Mesothelial cell of epicardium (in vitro differentiated cells): ENCODE measurements around the gene FHIT. TPM values are rescaled to one million over a fixed set of nuclear protein-coding genes. Genes with fewer than 3 reads are reported as not detected.

ENCODE experiments used
- DNase-seq, 2 experiments: peaks; one replicate each; pipeline ENCODE4 v3.0.0; 2021; ENCODE audit warnings: low spot score in 2 of 2; ENCODE audit not compliant: unreplicated experiment in 2 of 2
- H3K27ac Mint-ChIP-seq: 2 replicates; pipeline ENCODE4 v1.8.0; 2021; ENCODE audit warnings: mixed read lengths
- H3K27me3 Mint-ChIP-seq: 2 replicates; pipeline ENCODE4 v1.8.0; 2021; ENCODE audit warnings: low read depth, mixed read lengths
- H3K36me3 Mint-ChIP-seq: 2 replicates; pipeline ENCODE4 v1.8.0; 2021; ENCODE audit warnings: mixed read lengths
- H3K4me1 Mint-ChIP-seq: 2 replicates; pipeline ENCODE4 v1.8.0; 2021; ENCODE audit warnings: mixed read lengths
- H3K4me3 Mint-ChIP-seq: 2 replicates; pipeline ENCODE4 v1.8.0; 2021; ENCODE audit warnings: mild to moderate bottlenecking, moderate library complexity, mixed read lengths
- H3K9me3 Mint-ChIP-seq: 2 replicates; pipeline ENCODE4 v1.8.0; 2021; ENCODE audit warnings: mixed read lengths
- total RNA-seq: library from RNA; stranded (reverse); gene quantifications from 3 replicates; pipeline ENCODE4 v1.2.1, GENCODE V29; 2021
- TF ChIP-seq, protein P1 (sequence below): fragments of 200-600 bp; sonication (generic); IDR thresholded peaks from one replicate; pipeline ENCODE4 v1.5.0; 2021; ENCODE audit warnings: antibody characterized with exemption; ENCODE audit not compliant: unreplicated experiment

Gene FHIT
- total RNA-seq, 1 donor from 2014 or later, result 10.7 TPM

DNA sequence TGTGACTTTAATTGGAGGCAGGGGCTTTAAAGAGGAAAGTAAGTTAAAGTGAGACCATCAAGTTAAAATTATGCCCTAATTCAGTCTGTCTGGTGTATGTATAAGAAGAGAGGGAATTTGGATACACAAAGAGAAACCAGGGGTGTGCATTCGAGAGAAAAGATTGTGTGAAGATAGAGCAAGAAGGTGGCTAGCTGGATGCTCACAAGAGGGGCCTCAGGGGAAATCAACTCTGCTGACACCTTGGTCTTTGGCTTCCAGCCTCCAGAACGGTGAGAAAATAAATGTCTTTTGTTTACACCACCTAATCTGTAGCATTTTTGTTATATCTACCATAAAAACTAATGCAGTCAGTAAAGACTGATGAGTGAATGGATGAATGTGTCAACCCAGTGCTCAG lies 1294.1 kb downstream of the FHIT start:
- no peak for DNase-seq
- Mint-ChIP-seq H3K9me3 (peaks cover 18% of the 10 kb centered on the region), H3K4me3 (no peak overlapping the region), H3K4me1 (peaks cover 3% of the 10 kb centered on the region), H3K27ac (no peak overlapping the region), H3K27me3 (peaks cover 24% of the 10 kb centered on the region), H3K36me3 (peaks cover 7% of the 10 kb centered on the region)
- TF ChIP-seq, protein P1, sequence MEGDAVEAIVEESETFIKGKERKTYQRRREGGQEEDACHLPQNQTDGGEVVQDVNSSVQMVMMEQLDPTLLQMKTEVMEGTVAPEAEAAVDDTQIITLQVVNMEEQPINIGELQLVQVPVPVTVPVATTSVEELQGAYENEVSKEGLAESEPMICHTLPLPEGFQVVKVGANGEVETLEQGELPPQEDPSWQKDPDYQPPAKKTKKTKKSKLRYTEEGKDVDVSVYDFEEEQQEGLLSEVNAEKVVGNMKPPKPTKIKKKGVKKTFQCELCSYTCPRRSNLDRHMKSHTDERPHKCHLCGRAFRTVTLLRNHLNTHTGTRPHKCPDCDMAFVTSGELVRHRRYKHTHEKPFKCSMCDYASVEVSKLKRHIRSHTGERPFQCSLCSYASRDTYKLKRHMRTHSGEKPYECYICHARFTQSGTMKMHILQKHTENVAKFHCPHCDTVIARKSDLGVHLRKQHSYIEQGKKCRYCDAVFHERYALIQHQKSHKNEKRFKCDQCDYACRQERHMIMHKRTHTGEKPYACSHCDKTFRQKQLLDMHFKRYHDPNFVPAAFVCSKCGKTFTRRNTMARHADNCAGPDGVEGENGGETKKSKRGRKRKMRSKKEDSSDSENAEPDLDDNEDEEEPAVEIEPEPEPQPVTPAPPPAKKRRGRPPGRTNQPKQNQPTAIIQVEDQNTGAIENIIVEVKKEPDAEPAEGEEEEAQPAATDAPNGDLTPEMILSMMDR, result no peak

DNA sequence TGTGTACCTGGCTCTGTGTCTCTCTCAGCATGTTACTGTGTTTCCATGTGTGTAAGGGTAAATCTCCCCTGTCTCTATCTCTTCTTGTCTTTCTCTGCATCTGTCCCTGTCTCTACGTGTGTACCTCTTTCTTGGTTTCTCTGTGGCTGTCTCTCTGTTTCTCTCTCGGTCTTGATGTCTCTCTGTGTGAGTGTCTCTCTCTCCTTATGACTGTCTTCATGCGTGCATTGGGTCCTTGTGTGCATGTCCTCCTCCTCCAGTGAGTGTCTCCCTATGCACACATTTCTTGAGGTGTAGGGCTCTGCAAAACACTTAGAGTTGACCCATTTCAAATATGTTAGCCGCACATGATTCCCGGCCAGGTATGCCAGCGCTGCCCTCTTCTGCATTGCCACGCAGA lies 1298.1 kb downstream of the FHIT start:
- Mint-ChIP-seq H3K9me3 (peaks cover 4% of the 10 kb centered on the region), H3K4me3 (no peak overlapping the region), H3K27me3 (peaks cover 34% of the 10 kb centered on the region), H3K36me3 (no peaks in the 10 kb centered on the region), H3K4me1 (no peaks in the 10 kb centered on the region), H3K27ac (no peak overlapping the region)
- TF ChIP-seq, protein P1, result no peak
- DNase-seq, result no peak

DNA sequence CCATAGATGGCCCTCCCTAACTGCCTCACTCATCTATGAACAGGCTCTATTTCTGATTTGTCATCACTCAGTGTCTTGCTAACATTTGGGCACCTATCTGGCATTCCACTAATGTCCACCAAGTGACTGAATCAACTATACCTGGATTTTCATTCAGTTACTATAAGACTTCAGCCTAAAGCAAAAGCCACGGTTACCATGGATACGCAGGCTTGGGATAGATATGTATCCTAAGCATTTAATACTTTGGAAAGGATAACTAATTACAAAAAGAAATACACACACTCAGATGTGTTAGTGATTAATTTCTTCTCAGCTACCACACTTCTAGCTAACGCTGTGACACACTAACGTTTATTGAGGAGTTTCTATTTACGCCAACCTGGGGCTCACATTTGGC lies 1301.9 kb downstream of the FHIT start:
- H3K36me3 Mint-ChIP-seq, result no peaks in the 10 kb centered on the region
- H3K27me3 Mint-ChIP-seq, result peaks cover 23% of the 10 kb centered on the region
- H3K9me3 Mint-ChIP-seq, result peaks cover 26% of the 10 kb centered on the region
- no peak overlapping the region for H3K4me3 Mint-ChIP-seq
- TF ChIP-seq, protein P1, result no peak
- H3K4me1 Mint-ChIP-seq, result peaks cover 2% of the 10 kb centered on the region
- no peak overlapping the region for H3K27ac Mint-ChIP-seq
- no peak for DNase-seq

DNA sequence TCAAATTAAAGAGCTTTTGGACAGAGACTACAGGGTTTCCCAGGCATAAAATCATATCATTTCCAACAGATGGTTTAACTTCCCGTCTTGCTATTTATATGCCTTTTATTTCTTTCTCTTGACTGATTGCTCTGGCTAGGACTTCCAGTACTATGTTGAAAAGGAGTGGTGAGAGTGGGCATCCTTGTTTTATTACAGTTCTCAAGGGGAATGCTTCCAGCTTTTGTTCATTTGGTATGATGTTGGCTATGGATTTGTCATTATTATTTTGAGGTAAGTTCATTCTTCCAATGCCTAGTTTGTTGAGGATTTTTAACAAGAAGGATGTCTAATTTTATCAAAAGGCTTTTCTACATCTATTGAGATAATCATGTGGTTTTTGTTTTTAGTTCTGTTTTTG lies 1304.9 kb downstream of the FHIT start:
- peaks cover 2% of the 10 kb centered on the region for H3K4me1 Mint-ChIP-seq
- no peaks in the 10 kb centered on the region for H3K36me3 Mint-ChIP-seq
- no peak for DNase-seq
- H3K27ac Mint-ChIP-seq, result no peak overlapping the region
- H3K27me3 Mint-ChIP-seq, result peaks cover 7% of the 10 kb centered on the region
- TF ChIP-seq, protein P1, result no peak
- H3K9me3 Mint-ChIP-seq, result peaks cover 22% of the 10 kb centered on the region
- H3K4me3 Mint-ChIP-seq, result no peak overlapping the region

DNA sequence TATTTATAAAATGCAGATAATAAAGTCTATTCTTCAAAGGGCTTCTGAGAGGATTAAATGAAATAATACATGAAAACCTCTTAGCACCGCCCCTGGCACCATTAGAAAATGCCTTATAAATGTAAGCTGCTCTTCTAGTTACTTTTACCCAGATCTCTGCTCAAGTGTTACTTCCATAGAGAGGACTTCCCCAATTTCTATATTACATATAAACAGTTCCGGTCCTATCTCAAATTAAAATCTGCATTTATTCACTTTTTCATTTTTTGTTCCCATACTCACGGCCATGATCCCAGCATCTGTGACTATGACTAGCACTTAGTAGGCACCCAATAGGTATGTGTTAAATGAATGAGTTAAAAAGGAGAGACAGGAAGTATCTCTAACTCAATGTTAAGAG lies 1310.5 kb downstream of the FHIT start:
- peaks cover 12% of the 10 kb centered on the region for H3K4me1 Mint-ChIP-seq
- H3K9me3 Mint-ChIP-seq, result peaks cover 13% of the 10 kb centered on the region
- DNase-seq, result no peak
- H3K4me3 Mint-ChIP-seq, result no peak overlapping the region
- no peaks in the 10 kb centered on the region for H3K36me3 Mint-ChIP-seq
- TF ChIP-seq, protein P1, result no peak
- no peak overlapping the region for H3K27ac Mint-ChIP-seq
- peaks cover 4% of the 10 kb centered on the region for H3K27me3 Mint-ChIP-seq

DNA sequence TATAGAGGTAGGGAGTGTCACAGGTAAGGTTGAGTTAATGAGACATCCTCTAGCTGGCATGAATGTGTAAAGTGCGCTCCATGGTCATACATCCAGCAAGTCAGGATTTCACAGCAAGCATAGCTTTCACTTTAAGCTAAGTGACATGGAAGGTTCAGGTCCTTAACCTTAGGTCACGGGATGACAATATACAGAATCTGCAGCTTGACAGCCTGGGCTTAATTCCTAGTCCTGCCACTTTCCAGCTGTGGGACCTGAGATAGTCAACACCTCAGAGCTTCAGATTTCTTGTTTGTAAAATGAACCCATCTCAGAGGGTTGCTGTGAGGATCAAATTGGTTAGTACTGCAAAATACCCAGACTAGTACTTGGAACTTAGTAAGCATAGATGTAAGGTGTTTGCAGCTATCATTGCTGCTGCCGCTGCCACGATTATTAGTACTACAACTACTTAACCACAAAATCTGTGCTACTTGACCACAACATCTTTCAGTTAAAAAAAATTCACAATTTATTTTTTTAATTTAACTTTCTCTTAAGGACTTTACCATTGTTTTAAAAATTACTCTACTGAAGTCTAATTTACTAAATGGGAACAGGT lies 1311.3 kb downstream of the FHIT start:
- H3K27ac Mint-ChIP-seq, result no peak overlapping the region
- no peak for DNase-seq
- H3K36me3 Mint-ChIP-seq, result no peaks in the 10 kb centered on the region
- H3K4me3 Mint-ChIP-seq, result no peak overlapping the region
- peaks cover 5% of the 10 kb centered on the region for H3K9me3 Mint-ChIP-seq
- H3K4me1 Mint-ChIP-seq, result peaks cover 12% of the 10 kb centered on the region
- peaks cover 4% of the 10 kb centered on the region for H3K27me3 Mint-ChIP-seq
- TF ChIP-seq, protein P1, result no peak
